Measurements from ENCODE around the gene IL20RB. TPM values are rescaled to one million over a fixed set of nuclear protein-coding genes. Genes with fewer than 3 reads are reported as not detected.
A peak's percentile ranks its signal among the peaks of the same experiment; 100 is the strongest.

The IL20RB gene
- total and polyA plus RNA-seq, 10 donors = 0.33 to 3.1 (median 0.85) TPM

- H3K27me3 ChIP-seq (replicated peaks in 1 of 7) = no peaks in the 10 kb centered on the region
- TF ChIP-seq POLR2AphosphoS5 (IDR thresholded peaks at IDR 0.05) (no peak), POLR2A (IDR thresholded peaks at IDR 0.05) (no peak), CTCF (IDR thresholded peaks at IDR 0.05 in 8 of 11, conservative IDR thresholded peaks at IDR 0.05 in 3 of 11) (no peak)
- DNase-seq = no peak
- intact Hi-C loops (cut with DNase I; ENCODE audit: low total_unique reads) = loop anchor here (10.0 kb wide), 1 partner anchor 55 kb away; no protein-coding TSS in a partner anchor
- H3K27ac ChIP-seq = peak overlapping the region; percentile 1 to 82 (median 61)
- H3K9me3 ChIP-seq = peaks cover 0 to 5% (median 0%) of the 10 kb centered on the region in 8 donors
- no peaks in the 10 kb centered on the region for H3K36me3 ChIP-seq
- 14 to 33% (median 20%) methylated on average over 1 of the region's 1 CpG for WGBS, 5 donors
- H3K4me3 ChIP-seq = peak overlapping the region in 1 of 8 donors; percentile 0
- H3K4me1 ChIP-seq = peaks cover 18 to 94% (median 45%) of the 10 kb centered on the region in 6 donors
Measured at GRCh38 chr3:136919799-136920580, 37.8 kb upstream of the IL20RB start.

- no peaks in the 10 kb centered on the region for H3K27me3 ChIP-seq (replicated peaks in 1 of 7)
- H3K36me3 ChIP-seq = no peaks in the 10 kb centered on the region
- no peak for DNase-seq
- H3K27ac ChIP-seq = peak overlapping the region in 7 of 8 donors; percentile 20 to 82 (median 70)
- peak overlapping the region in 1 of 8 donors; percentile 42 for H3K4me3 ChIP-seq
- intact Hi-C loops (cut with DNase I; ENCODE audit: low total_unique reads) = no loop called here
- H3K4me1 ChIP-seq = peaks cover 23 to 97% (median 54%) of the 10 kb centered on the region in 6 donors
- peaks cover 0 to 5% (median 0%) of the 10 kb centered on the region in 8 donors for H3K9me3 ChIP-seq
- WGBS, 5 donors = 78 to 85% (median 80%) methylated on average over 4 of the region's 4 CpGs
- TF ChIP-seq POLR2A (IDR thresholded peaks at IDR 0.05) = no peak
- no peak for TF ChIP-seq CTCF (IDR thresholded peaks at IDR 0.05 in 8 of 11, conservative IDR thresholded peaks at IDR 0.05 in 3 of 11)
- TF ChIP-seq POLR2AphosphoS5 (IDR thresholded peaks at IDR 0.05) = no peak
Measured at GRCh38 chr3:136920904-136921611, 36.7 kb upstream of the IL20RB start.

GRCh38 chr3:136925425-136926190 is 32.2 kb upstream of the IL20RB start:
- 58 to 69% (median 59%) methylated on average over 7 of the region's 7 CpGs for WGBS, 5 donors
- peaks cover 0 to 19% (median 4%) of the 10 kb centered on the region in 6 donors for H3K36me3 ChIP-seq
- intact Hi-C loops (cut with DNase I; ENCODE audit: low total_unique reads) = no loop called here

More at GRCh38 chr3:136925425-136926190, 32.2 kb upstream of the IL20RB start:
- Histone ChIP-seq H3K27me3 (replicated peaks in 1 of 7) (no peaks in the 10 kb centered on the region), H3K4me1 (peaks cover 16 to 81% (median 42%) of the 10 kb centered on the region in 6 donors), H3K4me3 (peak overlapping the region in 1 of 8 donors; percentile 8), H3K27ac (peak overlapping the region; percentile 3 to 53 (median 40)), H3K9me3 (peaks cover 0 to 5% (median 0%) of the 10 kb centered on the region in 8 donors)
- DNase-seq = no peak
- TF ChIP-seq POLR2A (IDR thresholded peaks at IDR 0.05) = no peak
- no peak for TF ChIP-seq POLR2AphosphoS5 (IDR thresholded peaks at IDR 0.05)
- TF ChIP-seq CTCF (IDR thresholded peaks at IDR 0.05 in 8 of 11, conservative IDR thresholded peaks at IDR 0.05 in 3 of 11) = no peak

Measured in spleen (tissue), 11 donors.